NT2/D1 (cell line): ENCODE measurements around the gene OR51B4.

Source experiments
- SUZ12 ChIP-seq: IDR thresholded peaks from 2 replicates; pipeline ENCODE4 v1.6.1; 2011; ENCODE audit not compliant: insufficient read length, insufficient read depth; ENCODE audit errors: extremely low read depth
- YY1 ChIP-seq: IDR thresholded peaks from 2 replicates; pipeline ENCODE4 v1.6.1; 2011; ENCODE audit not compliant: insufficient read length, insufficient read depth
- ZNF274 ChIP-seq: IDR thresholded peaks from 2 replicates; pipeline ENCODE4 v1.6.1; 2011; ENCODE audit warnings: mild to moderate bottlenecking, low read depth, low read length

DNA sequence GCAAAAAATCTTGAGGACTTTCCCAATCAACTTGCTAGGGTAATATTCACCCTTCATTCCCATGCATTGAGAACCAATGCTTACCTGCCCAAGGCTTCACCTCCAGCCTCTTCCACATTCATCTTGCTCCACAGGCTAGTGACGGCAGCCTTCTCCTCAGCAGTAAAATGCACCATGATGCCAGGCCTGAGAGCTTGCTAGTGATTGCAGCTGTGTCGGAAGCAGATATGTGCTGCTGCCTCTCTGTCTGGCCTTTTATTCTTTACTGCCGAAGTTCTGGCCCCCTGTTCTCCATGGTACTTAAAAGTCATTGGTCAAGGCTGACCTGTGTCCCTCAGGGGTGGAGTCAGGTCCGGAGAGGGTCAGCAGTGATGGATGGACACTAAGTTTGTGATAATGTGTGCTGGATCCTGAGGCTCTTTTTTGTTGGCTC, 32.0 kb downstream of the OR51B4 start, which contains the start of gene HBE1:
- TF ChIP-seq YY1 (no peak), SUZ12 (no peak), ZNF274 (no peak)
